Panc1 (cell line): ENCODE measurements around the gene GLRX.

Experiments used
- CTCF ChIP-seq: fragments of 450-650 bp; IDR thresholded peaks from 2 replicates; pipeline ENCODE4 v1.5.1; 2017; ENCODE audit warnings: mild to moderate bottlenecking
- REST ChIP-seq, 2 experiments: IDR thresholded peaks; 2 replicates each; pipeline ENCODE4 v1.6.1; 2011 to 2012; ENCODE audit warnings: low read depth in 2 of 2, control low read depth in 1 of 2, low read length in 1 of 2, mild to moderate bottlenecking in 1 of 2, moderate library complexity in 1 of 2; ENCODE audit not compliant: insufficient read depth in 1 of 2

- TF ChIP-seq CTCF = peak; percentile 98
- no peak for TF ChIP-seq REST (IDR thresholded peaks at IDR 0.05; ENCODE audit: insufficient read depth in 1 of 2, low read depth in 2 of 2, low read length in 1 of 2)
Observed at GRCh38 chr5:95858661-95859595, 36.4 kb upstream of the GLRX start.
